GM03348 (cell line): Measurements from ENCODE around the gene ANKAR.
"Not testable (repeated sequence)": the region's sequence is repeated elsewhere in the genome, so short reads cannot be mapped to it uniquely, and the experiment has no call there.

Experiments
- DNase-seq: peaks from one replicate; pipeline ENCODE4 v3.0.0; 2012; ENCODE audit warnings: low spot score

The ANKAR gene

GRCh38 chr2:189674374-189675112 lies at the start of gene ANKAR:
ANKAR (plus strand) TSS chr2:189674670; CDS start chr2:189676491, 1,821 bp downstream.
- DNase-seq, result peak; percentile 96

GRCh38 chr2:189625636-189626035 lies 48.8 kb upstream of the ANKAR start:
- DNase-seq, result no peak

GRCh38 chr2:189627789-189628188 lies 46.7 kb upstream of the ANKAR start:
- no peak for DNase-seq

GRCh38 chr2:189628817-189629530 lies 45.5 kb upstream of the ANKAR start:
- DNase-seq, result no peak

GRCh38 chr2:189629531-189630453 lies 44.7 kb upstream of the ANKAR start:
- no peak for DNase-seq

- no peak for DNase-seq
Observed at GRCh38 chr2:189631849-189632248, 42.6 kb upstream of the ANKAR start.

GRCh38 chr2:189633392-189633811 lies 41.1 kb upstream of the ANKAR start:
- DNase-seq, result no peak

GRCh38 chr2:189635353-189635752 lies 39.1 kb upstream of the ANKAR start:
- no peak for DNase-seq

- no peak for DNase-seq
Observed at GRCh38 chr2:189638301-189639006, 36.0 kb upstream of the ANKAR start.

- DNase-seq, result no peak
Observed at GRCh38 chr2:189639007-189639609, 35.4 kb upstream of the ANKAR start.

GRCh38 chr2:189641002-189641401 lies 33.5 kb upstream of the ANKAR start:
- DNase-seq, result no peak

- DNase-seq, result no peak
Observed at GRCh38 chr2:189641590-189641989, 32.9 kb upstream of the ANKAR start.

GRCh38 chr2:189646521-189646920 lies 27.9 kb upstream of the ANKAR start:
- no peak for DNase-seq

GRCh38 chr2:189648846-189649509 lies 25.5 kb upstream of the ANKAR start:
- DNase-seq, result peak; percentile 16

- no peak for DNase-seq
Observed at GRCh38 chr2:189651284-189651683, 23.2 kb upstream of the ANKAR start.

GRCh38 chr2:189653464-189653863 lies 21.0 kb upstream of the ANKAR start:
- DNase-seq, result not testable (repeated sequence)

- DNase-seq, result no peak
Observed at GRCh38 chr2:189654641-189655040, 19.8 kb upstream of the ANKAR start.

- DNase-seq, result no peak
Observed at GRCh38 chr2:189657867-189658266, 16.6 kb upstream of the ANKAR start.

GRCh38 chr2:189658306-189659212 lies 15.9 kb upstream of the ANKAR start:
- no peak for DNase-seq

- DNase-seq, result no peak
Observed at GRCh38 chr2:189659734-189660133, 14.7 kb upstream of the ANKAR start.
